Measurements from ENCODE around the gene PRDX5.

The PRDX5 gene

GRCh38 chr11:64324692-64325469, 7.0 kb downstream of the PRDX5 start:
- no peak for DNase-seq (ENCODE audit: low read depth, low spot score)

- DNase-seq (ENCODE audit: low read depth, low spot score), result no peak
Observed at GRCh38 chr11:64327375-64327774, 9.5 kb downstream of the PRDX5 start.

- no peak for DNase-seq (ENCODE audit: low read depth, low spot score)
Observed at GRCh38 chr11:64327993-64328392, 10.1 kb downstream of the PRDX5 start.

GRCh38 chr11:64330888-64331287, 13.0 kb downstream of the PRDX5 start:
- no peak for DNase-seq (ENCODE audit: low read depth, low spot score)

- no peak for DNase-seq (ENCODE audit: low read depth, low spot score)
Observed at GRCh38 chr11:64331569-64332371, 13.8 kb downstream of the PRDX5 start.

- DNase-seq (ENCODE audit: low read depth, low spot score), result no peak
Observed at GRCh38 chr11:64333556-64333955, 15.6 kb downstream of the PRDX5 start.

GRCh38 chr11:64334764-64335735, 17.1 kb downstream of the PRDX5 start:
- no peak for DNase-seq (ENCODE audit: low read depth, low spot score)

- DNase-seq (ENCODE audit: low read depth, low spot score), result no peak
Observed at GRCh38 chr11:64337538-64338249, 19.8 kb downstream of the PRDX5 start.

- no peak for DNase-seq (ENCODE audit: low read depth, low spot score)
Observed at GRCh38 chr11:64338716-64339115, 20.8 kb downstream of the PRDX5 start.

GRCh38 chr11:64339286-64339685, 21.4 kb downstream of the PRDX5 start:
- no peak for DNase-seq (ENCODE audit: low read depth, low spot score)

GRCh38 chr11:64339754-64340408, 22.0 kb downstream of the PRDX5 start, which contains the start of gene CCDC88B:
Gene CCDC88B (plus strand): TSS chr11:64340204. CDS start chr11:64340267, 63 bp downstream.
- no peak for DNase-seq (ENCODE audit: low read depth, low spot score)

- DNase-seq (ENCODE audit: low read depth, low spot score), result no peak
Observed at GRCh38 chr11:64340671-64341335, 22.9 kb downstream of the PRDX5 start.

GRCh38 chr11:64341429-64341828, 23.5 kb downstream of the PRDX5 start:
- DNase-seq (ENCODE audit: low read depth, low spot score), result no peak

- DNase-seq (ENCODE audit: low read depth, low spot score), result peak; percentile 31
Observed at GRCh38 chr11:64341851-64342791, 24.2 kb downstream of the PRDX5 start.

- no peak for DNase-seq (ENCODE audit: low read depth, low spot score)
Observed at GRCh38 chr11:64342869-64343745, 25.2 kb downstream of the PRDX5 start.

- no peak for DNase-seq (ENCODE audit: low read depth, low spot score)
Observed at GRCh38 chr11:64343767-64344559, 26.0 kb downstream of the PRDX5 start.

- DNase-seq (ENCODE audit: low read depth, low spot score), result no peak
Observed at GRCh38 chr11:64344787-64345186, 26.9 kb downstream of the PRDX5 start.

Measured in brain pericyte (primary cell).